GM21737 (cell line): Measurements from ENCODE around the gene NUAK1.
"Not testable (repeated sequence)": the region's sequence is repeated elsewhere in the genome, so short reads cannot be mapped to it uniquely, and the experiment has no call there.

Experiments used
- ATAC-seq: cut with Tn5 transposase; IDR thresholded peaks from one replicate; pipeline ENCODE4 v1.9.1; 2021; ENCODE audit warnings: mild to moderate bottlenecking, moderate library complexity; ENCODE audit not compliant: unreplicated experiment

Gene NUAK1

GRCh38 chr12:106147956-106148355 lies 9.2 kb upstream of the NUAK1 start:
- ATAC-seq: no peak

- ATAC-seq: no peak
These were observed 8.2 kb upstream of the NUAK1 start for GRCh38 chr12:106146987-106147386.

- ATAC-seq: no peak
These were observed 7.0 kb upstream of the NUAK1 start for GRCh38 chr12:106145539-106146447.

DNA sequence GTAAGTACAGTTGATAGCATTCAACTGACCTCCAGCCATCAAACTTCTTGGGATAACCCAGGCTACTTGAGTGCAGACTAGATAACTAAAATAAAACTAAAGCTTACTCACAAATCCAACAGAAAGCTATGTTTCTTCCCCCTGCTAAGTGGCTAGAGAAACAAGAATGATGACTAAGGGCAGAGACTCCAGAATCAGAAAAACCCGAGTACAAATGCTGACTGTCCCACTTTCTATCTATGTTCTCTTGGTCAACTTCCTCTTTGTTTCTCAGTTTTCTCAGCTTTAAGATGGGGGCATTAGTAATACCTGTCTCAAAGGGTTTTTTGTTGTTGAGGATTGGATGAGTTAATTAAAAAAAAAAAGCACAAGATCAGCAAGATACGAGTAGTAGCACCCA lies 6.1 kb upstream of the NUAK1 start:
- ATAC-seq: no peak

GRCh38 chr12:106142591-106143261 lies 4.0 kb upstream of the NUAK1 start:
- no peak for ATAC-seq

DNA sequence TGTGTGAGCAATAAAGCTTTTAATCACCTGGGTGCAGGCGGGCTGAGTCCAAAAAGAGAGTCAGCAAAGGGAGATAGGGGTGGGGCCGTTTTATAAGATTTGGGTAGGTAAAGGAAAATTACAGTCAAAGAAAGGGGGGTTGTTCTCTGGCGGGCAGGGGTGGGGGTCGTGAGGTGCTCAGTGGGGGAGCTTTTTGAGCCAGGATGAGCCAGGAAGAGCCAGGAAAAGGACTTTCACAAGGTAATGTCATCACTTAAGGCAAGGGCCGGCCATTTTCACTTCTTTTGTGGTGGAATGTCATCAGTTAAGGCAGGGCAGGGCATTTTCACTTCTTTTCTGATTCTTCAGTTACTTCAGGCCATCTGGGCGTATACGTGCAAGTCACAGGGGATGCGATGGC lies 3.2 kb upstream of the NUAK1 start:
- not testable (repeated sequence) for ATAC-seq

DNA sequence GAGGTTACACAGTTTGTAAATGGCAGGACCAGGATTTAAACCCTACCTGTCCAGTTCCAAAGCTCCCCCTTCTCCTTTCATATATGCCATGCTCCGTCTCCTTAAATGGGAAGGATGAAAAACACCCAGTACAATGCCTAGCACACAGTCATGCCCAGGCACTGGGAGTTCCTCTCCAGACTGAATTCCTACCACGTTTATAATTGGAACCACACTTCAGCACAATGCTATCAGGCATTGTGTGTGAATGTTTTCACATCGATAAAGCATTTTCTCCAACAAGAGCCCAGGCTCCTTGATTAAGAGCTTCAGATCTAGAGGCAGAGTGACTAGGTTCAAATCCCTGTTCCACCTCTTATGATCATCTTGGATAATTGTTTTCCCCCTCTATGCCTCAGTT lies 2.7 kb upstream of the NUAK1 start:
- no peak for ATAC-seq

DNA sequence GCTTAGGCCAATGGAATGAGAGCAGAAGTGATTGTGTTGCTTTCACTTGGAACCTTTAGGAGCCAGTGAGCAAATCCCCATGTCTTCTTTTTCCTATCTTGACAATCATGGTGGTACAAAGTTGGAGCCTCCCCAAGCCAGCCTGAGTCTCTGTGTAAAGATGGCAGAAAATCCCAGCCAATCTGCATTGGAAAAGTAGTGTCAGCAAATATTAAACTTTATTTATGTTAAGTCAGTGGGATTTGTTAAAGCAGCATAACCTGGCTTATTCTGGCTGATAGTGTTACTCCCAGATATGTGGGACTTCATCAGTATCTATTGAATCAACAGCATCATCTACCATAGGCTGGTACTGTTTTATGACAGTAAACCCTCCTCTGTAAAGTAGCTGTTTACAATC lies 2.2 kb upstream of the NUAK1 start:
- no peak for ATAC-seq

- no peak for ATAC-seq
These were observed 1.7 kb upstream of the NUAK1 start for GRCh38 chr12:106140223-106140986.

- no peak for ATAC-seq
These were observed 843 bp upstream of the NUAK1 start for GRCh38 chr12:106139422-106140171.

DNA sequence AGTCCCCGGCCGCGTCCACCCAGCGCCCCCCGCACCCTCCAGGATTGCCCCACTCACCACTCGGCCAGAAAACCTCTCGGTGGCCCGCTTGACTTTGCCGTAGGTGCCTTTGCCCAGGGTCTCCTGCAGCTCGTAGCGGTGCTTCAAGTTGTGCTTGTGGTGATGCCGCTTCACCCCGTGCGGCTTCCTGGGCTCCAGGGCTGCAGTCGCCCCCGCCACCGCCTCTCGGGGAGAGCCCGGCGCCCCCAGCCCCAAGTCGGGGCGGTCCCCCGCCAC lies 459 bp downstream of the NUAK1 start:
- no peak for ATAC-seq

- no peak for ATAC-seq
These were observed 1.0 kb downstream of the NUAK1 start for GRCh38 chr12:106137530-106138356.

- ATAC-seq: no peak
These were observed 2.5 kb downstream of the NUAK1 start for GRCh38 chr12:106136263-106136662.

DNA sequence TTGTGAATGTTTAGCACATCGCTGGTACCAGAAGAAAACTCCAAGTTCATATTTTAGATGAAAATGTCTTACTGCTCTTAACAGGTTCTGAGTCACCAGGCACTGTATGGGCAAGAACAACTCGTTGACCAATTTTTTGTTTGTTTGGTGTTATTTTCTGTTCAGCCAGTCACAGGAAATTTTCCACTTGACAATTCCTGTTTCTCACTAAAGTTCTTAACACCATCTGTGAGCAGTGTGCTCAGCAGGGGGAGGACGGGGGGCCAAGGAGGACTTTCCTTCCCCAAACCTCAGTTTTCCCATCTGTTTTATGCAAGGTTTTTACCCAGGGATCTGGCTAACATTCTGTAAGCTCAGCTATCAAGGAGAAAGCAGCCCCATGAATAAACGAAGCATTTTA lies 3.0 kb downstream of the NUAK1 start:
- no peak for ATAC-seq

GRCh38 chr12:106135075-106135474 lies 3.7 kb downstream of the NUAK1 start:
- no peak for ATAC-seq

DNA sequence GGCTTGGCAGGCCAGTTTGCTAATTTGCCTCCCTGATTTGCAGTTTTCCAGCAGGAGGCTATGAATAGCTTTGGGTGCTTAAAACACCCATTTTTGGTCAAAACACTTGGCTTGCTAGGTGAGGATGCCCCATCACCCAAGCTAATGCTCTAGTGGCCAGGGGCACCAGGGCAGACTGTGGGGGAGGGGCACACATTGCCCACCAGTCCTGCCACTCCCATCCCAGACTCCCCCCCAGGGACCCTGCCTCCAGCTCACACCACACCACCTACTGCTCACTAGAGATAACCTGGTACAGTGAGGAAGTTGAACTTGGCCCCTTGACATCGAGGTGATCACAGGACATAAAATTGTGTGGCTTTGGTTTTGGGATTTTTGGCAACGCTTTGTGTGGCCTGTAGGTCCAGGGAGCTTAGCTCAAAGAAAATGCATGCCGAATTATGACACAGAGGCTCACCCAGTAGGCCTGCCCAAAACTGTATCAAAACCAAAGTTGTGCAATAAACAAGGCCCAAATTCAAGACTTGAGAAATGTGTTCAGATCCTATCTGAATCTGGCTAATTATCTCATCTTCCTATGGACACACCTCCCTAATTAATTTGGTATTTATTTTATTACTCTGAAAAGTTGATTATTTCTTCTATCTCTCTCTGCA lies 4.3 kb downstream of the NUAK1 start:
- ATAC-seq: no peak

GRCh38 chr12:106133136-106134087 lies 5.3 kb downstream of the NUAK1 start:
- no peak for ATAC-seq
